ENCODE measurements around the gene TRIM2.

The TRIM2 gene

GRCh38 chr4:153345012-153345981 is 141.1 kb downstream of the TRIM2 start:
- peak; percentile 5 for TF ChIP-seq CTCF (conservative IDR thresholded peaks at IDR 0.05; ENCODE audit: control insufficient read depth, insufficient read depth, low read depth, low read length)
- H3K4me3 ChIP-seq (ENCODE audit: control insufficient read depth, low read depth, low read length) = peak overlapping the region; percentile 77
- peak; percentile 69 for DNase-seq (ENCODE audit: low read depth)

- DNase-seq (ENCODE audit: low read depth) = no peak
Measured at GRCh38 chr4:153346031-153346430, 141.8 kb downstream of the TRIM2 start.

GRCh38 chr4:153346563-153346962 is 142.3 kb downstream of the TRIM2 start:
- no peak for TF ChIP-seq CTCF (conservative IDR thresholded peaks at IDR 0.05; ENCODE audit: control insufficient read depth, insufficient read depth, low read depth, low read length)
- H3K4me3 ChIP-seq (ENCODE audit: control insufficient read depth, low read depth, low read length) = no peak overlapping the region
- no peak for DNase-seq (ENCODE audit: low read depth)

More at GRCh38 chr4:153346031-153346430, 141.8 kb downstream of the TRIM2 start:
- no peak for TF ChIP-seq CTCF (conservative IDR thresholded peaks at IDR 0.05; ENCODE audit: control insufficient read depth, insufficient read depth, low read depth, low read length)
- peak overlapping the region; percentile 77 for H3K4me3 ChIP-seq (ENCODE audit: control insufficient read depth, low read depth, low read length)

- TF ChIP-seq CTCF (conservative IDR thresholded peaks at IDR 0.05; ENCODE audit: control insufficient read depth, insufficient read depth, low read depth, low read length) = no peak
- H3K4me3 ChIP-seq (ENCODE audit: control insufficient read depth, low read depth, low read length) = no peak overlapping the region
- DNase-seq (ENCODE audit: low read depth) = no peak
Measured at GRCh38 chr4:153347117-153347516, 142.9 kb downstream of the TRIM2 start.

GRCh38 chr4:153348006-153348405 is 143.8 kb downstream of the TRIM2 start:
- no peak for DNase-seq (ENCODE audit: low read depth)

GRCh38 chr4:153349206-153349805 is 145.1 kb downstream of the TRIM2 start:
- DNase-seq (ENCODE audit: low read depth) = no peak
- no peak for TF ChIP-seq CTCF (conservative IDR thresholded peaks at IDR 0.05; ENCODE audit: control insufficient read depth, insufficient read depth, low read depth, low read length)
- H3K4me3 ChIP-seq (ENCODE audit: control insufficient read depth, low read depth, low read length) = no peak overlapping the region

More at GRCh38 chr4:153348006-153348405, 143.8 kb downstream of the TRIM2 start:
- no peak overlapping the region for H3K4me3 ChIP-seq (ENCODE audit: control insufficient read depth, low read depth, low read length)
- no peak for TF ChIP-seq CTCF (conservative IDR thresholded peaks at IDR 0.05; ENCODE audit: control insufficient read depth, insufficient read depth, low read depth, low read length)
